Small intestine (tissue), 7 donors: ENCODE data around the gene NUP98. TPM values are rescaled to one million over a fixed set of nuclear protein-coding genes. Genes with fewer than 3 reads are reported as not detected.

ENCODE experiments used
- DNase-seq, 2 donors: peaks; one replicate each; pipeline versions ENCODE4 v3.0.0 to v3.0.0-alpha.2; 2013
- FAIRE-seq: peaks from 2 replicates; lab custom pipeline; 2012; peaks lifted over from hg19 to GRCh38; lab: Jason Lieb, UNC
- H3K27ac ChIP-seq, 3 donors: one replicate each; pipeline ENCODE4 v1.5.1; 2013; ENCODE audit warnings: low read length in 2 of 3, mild to moderate bottlenecking in 2 of 3, control low read depth in 1 of 3, inconsistent platforms in 1 of 3, low read depth in 1 of 3, moderate library complexity in 1 of 3
- H3K27me3 ChIP-seq, 3 donors: one replicate each; pipeline ENCODE4 v1.6.1; 2013; ENCODE audit warnings: low read length in 3 of 3, inconsistent platforms in 1 of 3; ENCODE audit not compliant: control insufficient read depth in 3 of 3, insufficient read depth in 3 of 3
- H3K36me3 ChIP-seq, 3 donors: one replicate each; pipeline ENCODE4 v1.6.1; 2013; ENCODE audit warnings: low read length in 3 of 3, inconsistent platforms in 1 of 3, low read depth in 1 of 3, mild to moderate bottlenecking in 1 of 3, moderate library complexity in 1 of 3; ENCODE audit not compliant: control insufficient read depth in 3 of 3, insufficient read depth in 2 of 3
- H3K4me1 ChIP-seq, 3 donors: one replicate each; pipeline ENCODE4 v1.6.1; 2013; ENCODE audit warnings: low read length in 2 of 3, inconsistent platforms in 1 of 3, low read depth in 1 of 3, mild to moderate bottlenecking in 1 of 3, moderate library complexity in 1 of 3; ENCODE audit not compliant: control insufficient read depth in 3 of 3, insufficient read depth in 2 of 3
- H3K4me3 ChIP-seq, 3 donors: one replicate each; pipeline ENCODE4 v1.5.1; 2013; ENCODE audit warnings: low read length in 3 of 3, control low read depth in 1 of 3, inconsistent platforms in 1 of 3, low read depth in 1 of 3, mild to moderate bottlenecking in 1 of 3, moderate library complexity in 1 of 3
- H3K9me3 ChIP-seq, 2 donors: one replicate each; pipeline ENCODE4 v1.6.1; 2013; ENCODE audit warnings: low read depth in 1 of 2, low read length in 1 of 2; ENCODE audit not compliant: control insufficient read depth in 2 of 2, insufficient read depth in 1 of 2
- WGBS, 3 donors: extraction: QIAGEN DNeasy Blood & Tissue Kit; methylation state at CpG; one replicate each; pipeline ENCODE4 v1.1.7; 2013; 5-methylcytosine and 5-hydroxymethylcytosine counted together
- polyA plus RNA-seq, 4 donors: library from polyadenylated mRNA; stranded (reverse) in 3 of 4; unstranded in 1 of 4; fragments of 200-250 nt in 3 of 4; fragments of 120-200 nt in 1 of 4; gene quantifications; one replicate each; pipeline versions ENCODE4 v1.2.1 to v1.2.3, GENCODE V29; 2013
- donor health status: healthy with polysubstance abuse.
- donor health status: control.
- donor health status: control.
- donor health status: Bipolar disorder and iron deficiency.
- donor health status: healthy.

The NUP98 gene
- polyA plus RNA-seq, 4 donors, result 14.1 to 53.1 (median 24.4) TPM

DNA sequence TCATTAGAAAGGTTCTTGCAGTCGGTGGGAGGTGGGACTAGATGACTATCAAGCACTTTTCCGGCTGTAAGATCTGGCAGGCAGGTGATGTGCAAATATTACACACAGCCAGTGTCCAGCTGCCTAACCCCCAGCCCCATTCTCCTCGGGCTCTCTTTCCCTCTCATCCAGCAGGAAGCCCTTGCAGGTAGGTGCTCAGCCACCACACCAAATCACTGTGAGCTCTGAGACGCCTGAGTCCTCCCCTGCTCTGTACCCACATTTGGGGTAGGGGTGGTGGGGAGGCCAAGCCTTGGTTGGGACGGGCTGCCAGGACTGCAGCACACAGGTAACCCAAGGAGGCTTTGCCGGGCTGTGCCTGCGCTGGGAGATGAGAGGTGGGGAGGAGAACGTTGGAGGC, 156.2 kb downstream of the NUP98 start:
- Histone ChIP-seq H3K4me3 (no peak overlapping the region), H3K4me1 (peaks cover 0 to 11% (median 2%) of the 10 kb centered on the region in 3 donors), H3K36me3 (no peaks in the 10 kb centered on the region), H3K9me3 (no peaks in the 10 kb centered on the region), H3K27ac (no peak overlapping the region), H3K27me3 (peaks cover 0 to 6% (median 2%) of the 10 kb centered on the region in 3 donors)
- no peak for DNase-seq
- no peak for FAIRE-seq
- 56 to 63% (median 60%) methylated on average over 8 of the region's 8 CpGs for WGBS, 3 donors

DNA sequence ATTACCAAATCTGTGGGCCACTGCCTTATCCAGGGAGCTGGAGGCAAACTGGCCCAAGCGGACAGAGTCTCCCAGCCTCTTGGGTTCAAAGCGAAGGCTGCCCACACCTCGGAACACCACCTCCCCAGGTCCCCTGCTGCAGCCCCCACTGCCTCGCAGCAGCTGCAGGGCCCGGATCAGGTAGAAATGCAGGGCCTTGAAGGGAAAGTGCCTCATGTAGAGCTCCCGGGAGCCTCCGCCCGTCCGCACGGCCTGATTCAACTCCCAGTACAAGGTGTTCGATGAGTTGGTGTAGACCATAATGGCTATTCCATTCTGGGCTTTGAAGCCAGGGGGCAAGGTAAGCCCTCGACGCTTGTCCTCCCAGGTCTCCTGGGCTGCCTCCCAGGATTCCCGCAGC, 157.5 kb downstream of the NUP98 start:
- H3K27ac ChIP-seq, result no peak overlapping the region
- no peak overlapping the region for H3K4me3 ChIP-seq
- no peaks in the 10 kb centered on the region for H3K9me3 ChIP-seq
- no peaks in the 10 kb centered on the region for H3K36me3 ChIP-seq
- H3K27me3 ChIP-seq, result peaks cover 0 to 6% (median 0%) of the 10 kb centered on the region in 3 donors
- H3K4me1 ChIP-seq, result peaks cover 0 to 11% (median 2%) of the 10 kb centered on the region in 3 donors
- 92 to 96% (median 95%) methylated on average over 14 of the region's 14 CpGs for WGBS, 3 donors
- DNase-seq (no peak), FAIRE-seq (no peak)

GRCh38 chr11:3638513-3638912, 158.8 kb downstream of the NUP98 start:
- 68 to 74% (median 74%) methylated on average over 5 of the region's 5 CpGs for WGBS, 3 donors
- no peak for FAIRE-seq
- no peaks in the 10 kb centered on the region for H3K36me3 ChIP-seq
- DNase-seq, result no peak
- peaks cover 0 to 6% (median 0%) of the 10 kb centered on the region in 3 donors for H3K27me3 ChIP-seq
- H3K27ac ChIP-seq, result no peak overlapping the region
- H3K4me1 ChIP-seq, result peaks cover 0 to 11% (median 2%) of the 10 kb centered on the region in 3 donors
- H3K4me3 ChIP-seq, result no peak overlapping the region
- no peaks in the 10 kb centered on the region for H3K9me3 ChIP-seq

GRCh38 chr11:3637201-3637600, 160.2 kb downstream of the NUP98 start:
- 74 to 80% (median 77%) methylated on average over 13 of the region's 13 CpGs for WGBS, 3 donors
- no peak for FAIRE-seq

DNA sequence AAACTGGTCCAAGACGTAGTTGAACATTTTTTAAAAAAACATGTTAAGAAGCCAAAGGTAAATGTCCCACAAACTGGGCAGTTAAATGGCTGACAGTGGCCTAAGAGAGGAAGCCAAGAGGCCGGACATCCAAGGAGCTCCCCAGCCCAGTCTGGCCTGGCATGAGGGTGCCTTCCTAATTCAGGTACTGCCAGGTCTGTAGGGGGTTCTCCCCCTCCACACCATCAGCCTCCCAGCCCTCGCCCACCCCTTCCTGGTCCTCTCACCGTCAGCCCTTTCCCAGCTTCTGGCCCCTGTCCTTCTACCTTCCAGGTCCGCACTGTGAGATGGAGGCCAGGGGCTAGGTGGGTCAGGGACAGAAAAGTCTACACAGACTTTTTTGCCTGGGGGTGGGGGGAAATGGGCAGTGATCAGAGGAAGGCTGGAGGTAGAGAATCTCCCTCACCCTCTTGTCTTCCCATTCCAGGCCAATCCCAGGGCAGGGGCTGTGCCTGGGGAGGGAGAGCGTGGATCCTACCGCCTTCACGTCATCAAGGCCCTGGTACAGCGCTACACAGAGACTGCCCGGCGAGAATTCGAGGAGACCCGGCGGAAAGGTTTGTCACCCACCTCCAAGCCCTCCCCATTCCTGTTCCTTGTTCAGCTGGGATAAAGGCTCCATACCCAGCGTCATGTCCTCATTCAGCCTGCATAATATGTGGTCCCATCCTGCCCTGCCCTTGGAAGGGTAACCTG, 161.5 kb downstream of the NUP98 start:
- H3K4me1 ChIP-seq, result no peaks in the 10 kb centered on the region
- H3K27me3 ChIP-seq, result no peaks in the 10 kb centered on the region
- WGBS, 3 donors, result 89 to 93% (median 92%) methylated on average over 15 of the region's 15 CpGs
- H3K36me3 ChIP-seq, result no peaks in the 10 kb centered on the region
- H3K4me3 ChIP-seq, result no peak overlapping the region
- H3K27ac ChIP-seq, result no peak overlapping the region
- no peak for DNase-seq
- FAIRE-seq, result no peak
- no peaks in the 10 kb centered on the region for H3K9me3 ChIP-seq

More at GRCh38 chr11:3637201-3637600, 160.2 kb downstream of the NUP98 start:
- no peak for DNase-seq
- Histone ChIP-seq H3K4me3 (no peak overlapping the region), H3K4me1 (no peaks in the 10 kb centered on the region), H3K36me3 (no peaks in the 10 kb centered on the region), H3K9me3 (no peaks in the 10 kb centered on the region), H3K27ac (no peak overlapping the region), H3K27me3 (no peaks in the 10 kb centered on the region)

- Histone ChIP-seq H3K27me3 (no peaks in the 10 kb centered on the region), H3K9me3 (no peaks in the 10 kb centered on the region), H3K27ac (no peak overlapping the region), H3K4me1 (no peaks in the 10 kb centered on the region), H3K4me3 (no peak overlapping the region), H3K36me3 (no peaks in the 10 kb centered on the region)
- FAIRE-seq (no peak), DNase-seq (no peak)
- 84 to 92% (median 90%) methylated on average over 5 of the region's 5 CpGs for WGBS, 3 donors
Measured at GRCh38 chr11:3632070-3632660, 165.2 kb downstream of the NUP98 start.

DNA sequence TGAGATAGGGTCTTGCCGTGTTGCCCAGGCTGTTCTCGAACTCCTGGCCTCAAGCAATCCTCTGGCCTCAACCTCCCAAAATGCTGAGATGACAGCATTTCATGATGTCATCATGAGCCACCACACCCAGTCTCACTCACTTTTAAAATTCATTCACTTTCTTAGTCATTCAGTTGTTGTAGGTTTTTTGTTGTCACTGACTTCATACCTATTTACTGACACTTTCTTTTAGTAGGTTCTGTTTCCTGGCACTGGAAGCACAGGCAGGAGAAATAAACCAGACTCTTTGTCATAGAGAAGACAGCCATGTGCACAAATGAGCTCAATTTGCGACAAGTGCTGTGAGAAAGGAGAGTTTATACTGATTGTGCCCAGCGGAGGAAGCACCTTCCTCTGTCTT, 166.0 kb downstream of the NUP98 start:
- Histone ChIP-seq H3K36me3 (no peaks in the 10 kb centered on the region), H3K4me1 (peaks cover 0 to 3% (median 0%) of the 10 kb centered on the region in 3 donors), H3K4me3 (no peak overlapping the region), H3K9me3 (no peaks in the 10 kb centered on the region), H3K27me3 (no peaks in the 10 kb centered on the region), H3K27ac (no peak overlapping the region)
- DNase-seq (no peak), FAIRE-seq (no peak)
- 87 to 92% (median 89%) methylated on average over 4 of the region's 4 CpGs for WGBS, 3 donors

DNA sequence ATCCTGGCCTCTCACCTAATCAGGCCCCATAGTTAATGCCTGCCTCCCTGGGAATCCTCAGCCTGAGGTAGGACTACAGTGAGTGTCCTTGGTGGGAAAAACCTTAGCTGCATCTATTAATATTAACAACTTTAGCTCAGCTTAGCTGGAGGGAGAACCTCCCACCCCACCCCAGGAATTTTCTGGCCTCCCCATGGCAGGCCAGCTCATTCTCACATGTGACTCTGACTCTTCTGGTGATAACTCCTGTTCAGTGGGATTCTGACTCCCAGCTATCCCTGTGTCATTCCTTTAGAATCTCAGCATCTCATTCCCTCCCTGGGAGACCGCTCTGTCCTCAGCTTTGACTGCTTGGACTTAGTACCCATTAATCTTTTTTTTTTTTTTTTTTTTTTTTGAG, 170.1 kb downstream of the NUP98 start:
- no peak for FAIRE-seq
- DNase-seq, result peak in 1 of 2 donors; percentile 23
- no peak overlapping the region for H3K27ac ChIP-seq
- no peaks in the 10 kb centered on the region for H3K9me3 ChIP-seq
- no peaks in the 10 kb centered on the region for H3K27me3 ChIP-seq
- no peak overlapping the region for H3K4me3 ChIP-seq
- H3K4me1 ChIP-seq, result peaks cover 0 to 3% (median 0%) of the 10 kb centered on the region in 3 donors
- no peaks in the 10 kb centered on the region for H3K36me3 ChIP-seq
- 15 to 71% (median 53%) methylated on average over 1 of the region's 1 CpG for WGBS, 3 donors
